Body of pancreas (tissue), 4 donors: ENCODE results near the gene TPRX1. TPM values are rescaled to one million over a fixed set of nuclear protein-coding genes. Genes with fewer than 3 reads are reported as not detected.

Experiments used
- ATAC-seq: fragments of 150-250 bp; one replicate; pipeline ENCODE4 v1.9.1; 2016
- DNase-seq, 4 donors: peaks; one replicate each; pipeline ENCODE4 v3.0.0-alpha.2; 2019
- H3K27ac ChIP-seq, 4 donors: fragments of 200-600 bp; sonication (generic); 1 replicate in 3 of 4; 2 replicates in 1 of 4; pipeline versions ENCODE4 v1.5.1 to v1.6.1; 2016 to 2019; ENCODE audit warnings: mild to moderate bottlenecking in 1 of 4, mixed read lengths in 1 of 4, moderate library complexity in 1 of 4
- H3K27me3 ChIP-seq, 2 donors: fragments of 200-600 bp; sonication (generic); one replicate each; pipeline ENCODE4 v1.6.0; 2016; ENCODE audit warnings: mild to moderate bottlenecking in 1 of 2
- H3K36me3 ChIP-seq, 2 donors: fragments of 200-600 bp; sonication (generic); replicated peaks in 1 of 2; 2 replicates each; pipeline ENCODE4 v1.5.1; 2016; ENCODE audit warnings: low read depth in 2 of 2; ENCODE audit not compliant: insufficient read depth in 1 of 2
- H3K4me1 ChIP-seq: fragments of 200-600 bp; sonication (generic); one replicate; pipeline ENCODE4 v1.6.0; 2016
- H3K4me3 ChIP-seq, 2 donors: fragments of 200-600 bp; sonication (generic); 1 replicate in 1 of 2; 2 replicates in 1 of 2; pipeline ENCODE4 v1.5.1; 2016 to 2019
- H3K9me3 ChIP-seq, 3 donors: fragments of 200-600 bp; sonication (generic); 1 replicate in 2 of 3; 2 replicates in 1 of 3; pipeline ENCODE4 v1.5.1; 2016
- POLR2A ChIP-seq, 3 donors: fragments of 450-650 bp; IDR thresholded peaks; one replicate each; pipeline ENCODE4 v1.6.1; 2016; ENCODE audit warnings: antibody characterized with exemption in 3 of 3, mild to moderate bottlenecking in 2 of 3
- WGBS, 2 donors: methylation state at CpG; one replicate each; pipeline ENCODE4 v1.1.5; 2017; 5-methylcytosine and 5-hydroxymethylcytosine counted together
- intact Hi-C: fragments of 100-400 bp; cut with DNase I; formaldehyde crosslinking; loops from one replicate; pipeline ENCODE4 v1.15.1; 2023
- total RNA-seq, 2 donors: library from RNA; depleted of rRNA; stranded (reverse); fragments of >200 nt; gene quantifications; one replicate each; pipeline ENCODE4 v1.1.0, GENCODE V29; 2016
- TF ChIP-seq, protein P1 (sequence below), 7 experiments: fragments of 450-650 bp in 4 of 7; fragments of 200-600 bp in 3 of 7; sonication (generic) in 3 of 7; IDR thresholded peaks; one replicate each; pipeline ENCODE4 v1.5.1; 2016 to 2019; ENCODE audit warnings: antibody characterized with exemption in 7 of 7

The TPRX1 gene
- total RNA-seq, 2 donors from 2014 or later, result not detected

- ATAC-seq, result no peak
- intact Hi-C loops, result no loop called here
- 15 to 18% methylated on average over 10 of the region's 10 CpGs for WGBS, 2 donors
- H3K4me3 ChIP-seq, result no peak overlapping the region
- no peak for TF ChIP-seq POLR2A (IDR thresholded peaks at IDR 0.05)
- TF ChIP-seq, protein P1, sequence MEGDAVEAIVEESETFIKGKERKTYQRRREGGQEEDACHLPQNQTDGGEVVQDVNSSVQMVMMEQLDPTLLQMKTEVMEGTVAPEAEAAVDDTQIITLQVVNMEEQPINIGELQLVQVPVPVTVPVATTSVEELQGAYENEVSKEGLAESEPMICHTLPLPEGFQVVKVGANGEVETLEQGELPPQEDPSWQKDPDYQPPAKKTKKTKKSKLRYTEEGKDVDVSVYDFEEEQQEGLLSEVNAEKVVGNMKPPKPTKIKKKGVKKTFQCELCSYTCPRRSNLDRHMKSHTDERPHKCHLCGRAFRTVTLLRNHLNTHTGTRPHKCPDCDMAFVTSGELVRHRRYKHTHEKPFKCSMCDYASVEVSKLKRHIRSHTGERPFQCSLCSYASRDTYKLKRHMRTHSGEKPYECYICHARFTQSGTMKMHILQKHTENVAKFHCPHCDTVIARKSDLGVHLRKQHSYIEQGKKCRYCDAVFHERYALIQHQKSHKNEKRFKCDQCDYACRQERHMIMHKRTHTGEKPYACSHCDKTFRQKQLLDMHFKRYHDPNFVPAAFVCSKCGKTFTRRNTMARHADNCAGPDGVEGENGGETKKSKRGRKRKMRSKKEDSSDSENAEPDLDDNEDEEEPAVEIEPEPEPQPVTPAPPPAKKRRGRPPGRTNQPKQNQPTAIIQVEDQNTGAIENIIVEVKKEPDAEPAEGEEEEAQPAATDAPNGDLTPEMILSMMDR (IDR thresholded peaks at IDR 0.05), result no peak
- no peaks in the 10 kb centered on the region for H3K9me3 ChIP-seq
- no peak overlapping the region for H3K27ac ChIP-seq
- no peaks in the 10 kb centered on the region for H3K27me3 ChIP-seq
- no peaks in the 10 kb centered on the region for H3K4me1 ChIP-seq
- H3K36me3 ChIP-seq, result no peaks in the 10 kb centered on the region
- DNase-seq, result no peak
Observed at GRCh38 chr19:47839913-47840312, 35.6 kb upstream of the TPRX1 start.

- TF ChIP-seq, protein P1 (IDR thresholded peaks at IDR 0.05), result no peak
- no peak for TF ChIP-seq POLR2A (IDR thresholded peaks at IDR 0.05)
- ATAC-seq (no peak), DNase-seq (no peak)
- Histone ChIP-seq H3K27ac (no peak overlapping the region), H3K4me1 (no peaks in the 10 kb centered on the region), H3K36me3 (no peaks in the 10 kb centered on the region), H3K4me3 (no peak overlapping the region), H3K27me3 (no peaks in the 10 kb centered on the region), H3K9me3 (no peaks in the 10 kb centered on the region)
- intact Hi-C loops, result no loop called here
- WGBS, 2 donors, result 70 to 74% methylated on average over 16 of the region's 16 CpGs
Observed at GRCh38 chr19:47839411-47839810, 35.1 kb upstream of the TPRX1 start.

DNA sequence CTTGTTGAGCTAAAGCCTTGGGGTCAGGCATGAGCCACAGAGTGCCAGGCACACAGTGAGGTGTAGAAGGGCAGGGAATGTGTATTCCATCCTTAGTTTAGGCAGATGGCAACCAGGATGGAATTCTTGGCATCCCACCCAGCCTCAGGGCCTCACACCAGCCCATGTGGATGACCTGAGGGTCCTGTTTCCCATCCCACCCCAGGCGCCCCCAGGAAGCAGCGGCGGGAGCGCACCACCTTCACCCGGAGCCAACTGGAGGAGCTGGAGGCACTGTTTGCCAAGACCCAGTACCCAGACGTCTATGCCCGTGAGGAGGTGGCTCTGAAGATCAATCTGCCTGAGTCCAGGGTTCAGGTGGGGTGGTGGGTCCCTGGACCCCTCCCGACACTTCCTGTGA is 31.7 kb upstream of the TPRX1 start:
- ATAC-seq (no peak), DNase-seq (no peak)
- intact Hi-C loops, result no loop called here
- Histone ChIP-seq H3K36me3 (no peaks in the 10 kb centered on the region), H3K4me3 (no peak overlapping the region), H3K4me1 (no peaks in the 10 kb centered on the region), H3K9me3 (no peaks in the 10 kb centered on the region), H3K27ac (no peak overlapping the region), H3K27me3 (no peaks in the 10 kb centered on the region)
- no peak for TF ChIP-seq POLR2A (IDR thresholded peaks at IDR 0.05)
- TF ChIP-seq, protein P1 (IDR thresholded peaks at IDR 0.05), result no peak
- WGBS, 2 donors, result 52 to 72% methylated on average over 3 to 8 of the region's 8 CpGs

DNA sequence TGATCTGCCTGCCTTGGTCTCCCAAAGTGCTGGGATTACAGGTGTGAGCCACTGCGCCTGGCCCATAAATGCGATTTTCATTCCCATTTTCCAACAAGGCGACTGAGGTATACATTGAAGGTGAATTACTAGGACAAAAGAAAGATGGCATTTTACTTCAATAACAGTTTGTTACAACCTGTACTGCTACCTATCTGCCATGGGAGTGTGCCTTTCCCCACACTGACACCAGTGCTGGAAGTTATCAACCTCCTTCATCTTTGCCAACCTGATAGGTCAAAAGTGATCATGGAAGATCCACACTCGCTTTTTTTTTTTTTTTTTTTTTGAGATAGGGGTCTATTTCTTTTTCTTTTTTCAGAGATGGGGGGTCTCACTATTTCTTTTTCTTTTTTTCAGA is 28.4 kb upstream of the TPRX1 start:
- DNase-seq, result no peak
- Histone ChIP-seq H3K4me1 (no peaks in the 10 kb centered on the region), H3K36me3 (no peaks in the 10 kb centered on the region), H3K27me3 (no peaks in the 10 kb centered on the region), H3K4me3 (no peak overlapping the region), H3K27ac (no peak overlapping the region), H3K9me3 (no peaks in the 10 kb centered on the region)
- intact Hi-C loops, result no loop called here
- TF ChIP-seq, protein P1 (IDR thresholded peaks at IDR 0.05), result no peak
- no peak for TF ChIP-seq POLR2A (IDR thresholded peaks at IDR 0.05)
- 65 to 69% methylated on average over 4 of the region's 4 CpGs for WGBS, 2 donors
- no peak for ATAC-seq

DNA sequence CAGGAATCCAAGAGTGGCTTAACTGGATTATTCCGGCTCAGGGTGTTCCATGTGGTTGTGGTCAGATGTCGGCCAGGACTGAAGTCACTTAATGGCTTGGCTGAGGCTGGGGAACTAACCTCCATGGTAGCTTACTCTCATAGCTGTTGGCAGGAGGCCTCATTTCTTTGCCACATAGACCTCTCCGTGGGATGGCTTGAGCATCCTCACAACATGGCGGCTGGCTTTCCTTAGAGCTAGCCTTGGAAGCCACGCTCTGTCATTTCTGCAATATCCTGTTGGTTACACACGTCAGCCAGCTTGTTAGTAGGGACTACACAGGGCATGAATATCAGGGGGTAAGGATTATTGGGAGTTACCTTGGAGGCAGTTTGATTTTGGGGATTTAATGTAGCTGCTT is 22.4 kb upstream of the TPRX1 start:
- no peaks in the 10 kb centered on the region for H3K36me3 ChIP-seq
- H3K27me3 ChIP-seq, result peaks cover 0 to 4% of the 10 kb centered on the region in 2 donors
- 79% methylated on average over 5 to 6 of the region's 6 CpGs for whole genome bisulfite sequencing, 2 donors
- intact Hi-C loops, result no loop called here
- no peak overlapping the region for H3K27ac ChIP-seq
- no peak overlapping the region for H3K4me3 ChIP-seq
- no peaks in the 10 kb centered on the region for H3K4me1 ChIP-seq
- ATAC-seq (no peak), DNase-seq (no peak)
- TF ChIP-seq, protein P1 (IDR thresholded peaks at IDR 0.05), result no peak
- no peak for TF ChIP-seq POLR2A (IDR thresholded peaks at IDR 0.05)
- H3K9me3 ChIP-seq, result peaks cover 0 to 5% (median 0%) of the 10 kb centered on the region in 3 donors
